ENCODE measurements around the gene EXOSC5. TPM values are rescaled to one million over a fixed set of nuclear protein-coding genes. Genes with fewer than 3 reads are reported as not detected.
A peak's percentile ranks its signal among the peaks of the same experiment; 100 is the strongest.

Gene EXOSC5
- total RNA-seq, 1 donor from 2014 or later, result 20.3 TPM

DNA sequence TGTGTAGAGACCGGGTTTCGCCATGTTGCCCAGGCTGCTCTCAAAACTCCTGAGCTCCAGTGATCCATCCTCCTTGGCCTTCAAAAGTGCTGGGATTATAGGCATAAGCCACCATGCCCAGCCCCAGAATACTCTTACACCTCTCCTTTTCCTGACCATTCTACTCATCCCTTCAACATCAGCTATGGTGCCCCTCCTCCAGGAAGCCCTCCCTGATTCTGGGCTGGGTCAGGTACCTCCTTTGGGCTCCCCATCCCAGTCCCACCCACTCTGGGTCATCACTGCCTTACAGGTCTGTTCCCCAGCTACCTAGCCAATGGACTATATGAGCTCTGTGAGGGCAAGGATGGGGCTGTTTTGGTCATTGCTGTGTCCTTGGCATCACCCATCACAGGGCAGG lies 53.0 kb downstream of the EXOSC5 start:
- DNase-seq (ENCODE audit: low read depth, low spot score), result no peak
- Mint-ChIP-seq H3K9me3 (no peaks in the 10 kb centered on the region), H3K36me3 (ENCODE audit: low read depth) (no peaks in the 10 kb centered on the region), H3K27me3 (ENCODE audit: low read depth) (peaks cover 3% of the 10 kb centered on the region), H3K4me3 (no peak overlapping the region), H3K4me1 (no peaks in the 10 kb centered on the region), H3K27ac (ENCODE audit: unreplicated experiment) (peak overlapping the region; percentile 83)
- TF ChIP-seq, protein P1, sequence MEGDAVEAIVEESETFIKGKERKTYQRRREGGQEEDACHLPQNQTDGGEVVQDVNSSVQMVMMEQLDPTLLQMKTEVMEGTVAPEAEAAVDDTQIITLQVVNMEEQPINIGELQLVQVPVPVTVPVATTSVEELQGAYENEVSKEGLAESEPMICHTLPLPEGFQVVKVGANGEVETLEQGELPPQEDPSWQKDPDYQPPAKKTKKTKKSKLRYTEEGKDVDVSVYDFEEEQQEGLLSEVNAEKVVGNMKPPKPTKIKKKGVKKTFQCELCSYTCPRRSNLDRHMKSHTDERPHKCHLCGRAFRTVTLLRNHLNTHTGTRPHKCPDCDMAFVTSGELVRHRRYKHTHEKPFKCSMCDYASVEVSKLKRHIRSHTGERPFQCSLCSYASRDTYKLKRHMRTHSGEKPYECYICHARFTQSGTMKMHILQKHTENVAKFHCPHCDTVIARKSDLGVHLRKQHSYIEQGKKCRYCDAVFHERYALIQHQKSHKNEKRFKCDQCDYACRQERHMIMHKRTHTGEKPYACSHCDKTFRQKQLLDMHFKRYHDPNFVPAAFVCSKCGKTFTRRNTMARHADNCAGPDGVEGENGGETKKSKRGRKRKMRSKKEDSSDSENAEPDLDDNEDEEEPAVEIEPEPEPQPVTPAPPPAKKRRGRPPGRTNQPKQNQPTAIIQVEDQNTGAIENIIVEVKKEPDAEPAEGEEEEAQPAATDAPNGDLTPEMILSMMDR (conservative IDR thresholded peaks at IDR 0.05), result no peak

DNA sequence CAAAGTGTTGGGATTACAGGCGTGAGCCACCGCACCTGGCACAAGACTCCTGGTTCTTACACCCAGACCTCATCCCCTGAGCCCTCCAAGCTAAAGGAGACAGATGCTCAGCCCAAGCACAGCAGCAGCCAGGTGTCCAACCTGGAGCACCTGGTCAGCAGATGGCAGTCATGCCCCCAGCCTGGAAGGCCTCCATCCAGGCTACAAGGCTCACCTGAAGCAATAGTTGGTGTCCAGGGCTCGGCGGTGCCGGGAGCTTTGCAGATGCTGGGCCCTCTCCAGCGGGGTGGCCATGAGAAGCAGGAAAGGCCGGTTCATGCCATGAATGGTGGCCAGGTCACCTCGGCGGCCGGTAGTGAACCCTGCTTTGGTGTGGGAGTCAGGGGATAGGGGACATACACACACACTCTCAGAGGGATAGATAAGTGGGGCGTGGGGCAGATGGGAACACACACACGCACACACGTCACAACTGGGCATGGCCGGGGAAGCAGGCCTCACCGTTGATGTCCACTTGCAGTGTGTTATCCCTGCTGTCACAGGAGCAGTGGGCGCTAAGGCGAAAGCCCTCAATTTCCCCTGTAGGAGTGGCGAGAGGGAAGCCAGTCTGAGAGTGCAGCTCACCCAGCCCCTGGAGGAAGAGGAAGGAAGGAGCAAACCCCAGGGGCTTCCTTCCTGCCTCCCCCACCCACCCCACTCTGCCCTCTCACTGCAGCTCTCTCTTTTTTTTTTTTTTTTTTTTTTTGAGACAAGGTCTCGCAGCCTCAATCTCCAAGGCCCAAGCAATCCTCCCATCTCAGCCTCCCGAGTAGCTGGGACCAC lies 55.3 kb downstream of the EXOSC5 start:
- no peaks in the 10 kb centered on the region for H3K27me3 Mint-ChIP-seq (ENCODE audit: low read depth)
- H3K4me1 Mint-ChIP-seq, result no peaks in the 10 kb centered on the region
- TF ChIP-seq, protein P1 (conservative IDR thresholded peaks at IDR 0.05), result no peak
- H3K4me3 Mint-ChIP-seq, result no peak overlapping the region
- no peak overlapping the region for H3K27ac Mint-ChIP-seq (ENCODE audit: unreplicated experiment)
- no peak for DNase-seq (ENCODE audit: low read depth, low spot score)
- no peaks in the 10 kb centered on the region for H3K9me3 Mint-ChIP-seq
- H3K36me3 Mint-ChIP-seq (ENCODE audit: low read depth), result no peaks in the 10 kb centered on the region

DNA sequence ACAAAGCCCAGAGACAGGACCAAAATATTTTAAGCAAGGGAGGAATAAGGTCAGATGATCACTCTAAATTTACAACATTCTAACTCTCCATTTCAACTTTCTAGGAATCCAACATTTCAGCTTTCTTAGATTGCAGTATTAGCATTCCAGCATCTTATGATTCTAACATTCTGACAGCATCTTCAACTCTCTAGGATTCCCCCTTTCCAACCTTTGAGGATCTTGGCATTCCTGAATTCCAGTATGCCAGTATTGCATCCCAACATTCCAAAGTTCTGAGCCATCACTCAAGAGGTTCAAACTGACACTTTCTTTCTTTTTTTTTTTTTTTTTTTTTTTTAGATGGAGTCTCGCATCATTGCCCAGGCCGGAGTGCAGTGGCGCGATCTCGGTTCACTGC lies 57.2 kb downstream of the EXOSC5 start:
- DNase-seq (ENCODE audit: low read depth, low spot score), result no peak
- no peaks in the 10 kb centered on the region for H3K36me3 Mint-ChIP-seq (ENCODE audit: low read depth)
- H3K27me3 Mint-ChIP-seq (ENCODE audit: low read depth), result no peaks in the 10 kb centered on the region
- no peak overlapping the region for H3K4me3 Mint-ChIP-seq
- H3K9me3 Mint-ChIP-seq, result no peaks in the 10 kb centered on the region
- TF ChIP-seq, protein P1 (conservative IDR thresholded peaks at IDR 0.05), result no peak
- no peak overlapping the region for H3K27ac Mint-ChIP-seq (ENCODE audit: unreplicated experiment)
- H3K4me1 Mint-ChIP-seq, result no peaks in the 10 kb centered on the region

Other genes with a start within 250 kb of the EXOSC5 start
- gene CYP2S1, start 204.1 kb downstream of the EXOSC5 start, total RNA-seq, result 0.39 TPM in 1 of 2 replicates, not detected in the other
- 6.4 and 6.8 TPM in 2 replicates for gene AXL, start 178.1 kb downstream of the EXOSC5 start, total RNA-seq
- gene HNRNPUL1, start 133.0 kb downstream of the EXOSC5 start, total RNA-seq, result 306 and 320 TPM in 2 replicates
- 47.3 and 48.5 TPM in 2 replicates for gene CCDC97, start 87.2 kb downstream of the EXOSC5 start, total RNA-seq
- gene TGFB1, start 43.4 kb downstream of the EXOSC5 start, total RNA-seq, result 2.2 and 3.1 TPM in 2 replicates
- gene B9D2, start 33.2 kb downstream of the EXOSC5 start, total RNA-seq, result 11.7 and 13.8 TPM in 2 replicates
- gene TMEM91, start 20.8 kb downstream of the EXOSC5 start, total RNA-seq, result 6.6 and 7.8 TPM in 2 replicates
- 6.8 and 10.3 TPM in 2 replicates for gene BCKDHA, start 459 bp upstream of the EXOSC5 start, total RNA-seq
- gene B3GNT8, start 30.0 kb upstream of the EXOSC5 start, total RNA-seq, result 0.86 TPM in 2 replicates
- 62.2 and 63.1 TPM in 2 replicates for gene DMAC2, start 42.6 kb upstream of the EXOSC5 start, total RNA-seq
- gene ERICH4, start 45.8 kb upstream of the EXOSC5 start, total RNA-seq, result not detected in 2 replicates
- gene CEACAM21, start 178.8 kb upstream of the EXOSC5 start, total RNA-seq, result 0.75 and 1.1 TPM in 2 replicates
- not detected in 2 replicates for gene CEACAM4, start 229.7 kb upstream of the EXOSC5 start, total RNA-seq

All from neural crest cell (in vitro differentiated cells).